KOPT-K1 (cell line): ENCODE data around the gene KCNMB2.
"Not testable (repeated sequence)": the region's sequence is repeated elsewhere in the genome, so short reads cannot be mapped to it uniquely, and the experiment has no call there.

Experiments
- H3K27ac ChIP-seq: fragments of 200-600 bp; sonication (generic); 2 replicates; pipeline ENCODE4 v1.5.1; 2016; ENCODE audit warnings: antibody characterized with exemption, mild to moderate bottlenecking, low read depth, low read length; ENCODE audit not compliant: poor library complexity, severe bottlenecking
- H3K36me3 ChIP-seq: fragments of 200-600 bp; sonication (generic); 2 replicates; pipeline ENCODE4 v1.5.1; 2017; ENCODE audit warnings: antibody characterized with exemption, mild to moderate bottlenecking, low read length, moderate library complexity; ENCODE audit not compliant: insufficient read depth
- H3K9me3 ChIP-seq: fragments of 200-600 bp; sonication (generic); 2 replicates; pipeline ENCODE4 v1.5.1; 2017; ENCODE audit warnings: antibody characterized with exemption, low read length, mild to moderate bottlenecking; ENCODE audit not compliant: insufficient read depth, poor library complexity, severe bottlenecking

The KCNMB2 gene

DNA sequence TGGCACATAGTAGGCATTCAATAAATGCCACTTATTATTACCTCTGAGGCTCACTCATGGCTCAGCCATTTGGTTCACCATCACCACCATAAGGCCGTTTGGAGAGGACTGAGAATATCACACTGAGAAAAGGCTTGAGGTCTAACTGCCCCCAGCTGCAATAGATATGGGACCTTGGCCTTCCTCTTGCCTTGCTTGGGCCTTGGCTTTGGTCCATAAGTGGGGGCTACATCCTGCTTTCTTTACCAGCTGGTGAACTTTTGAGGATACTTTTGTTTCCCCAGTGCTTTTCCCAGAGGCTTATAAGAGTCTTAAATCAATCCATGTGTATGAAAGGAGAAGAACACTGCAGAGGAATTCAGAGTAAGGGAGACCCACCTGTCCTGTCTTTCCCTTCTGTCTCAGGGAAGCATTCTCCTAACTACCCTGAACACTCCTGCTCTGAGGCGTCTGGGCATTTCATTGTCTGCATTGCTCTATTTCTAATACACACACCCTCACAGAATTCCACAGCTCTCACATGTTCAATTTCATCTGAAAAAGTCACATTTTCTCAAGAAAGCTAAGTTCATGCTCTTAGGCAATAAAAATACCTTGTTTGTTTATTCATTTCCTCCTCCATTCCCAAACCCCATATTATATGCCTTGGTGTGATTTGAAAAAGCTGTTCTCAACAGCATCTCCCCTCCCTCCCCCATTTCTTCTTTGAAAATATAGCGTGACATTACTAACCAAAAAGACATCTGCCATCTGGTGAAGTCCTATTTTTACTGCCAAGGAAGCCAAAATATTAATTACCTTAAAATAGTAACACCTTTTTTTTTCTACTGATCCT, 22.5 kb upstream of the KCNMB2 start:
- no peak overlapping the region for H3K27ac ChIP-seq
- H3K36me3 ChIP-seq, result no peaks in the 10 kb centered on the region
- H3K9me3 ChIP-seq, result no peaks in the 10 kb centered on the region

- H3K36me3 ChIP-seq, result no peaks in the 10 kb centered on the region
- no peak overlapping the region for H3K27ac ChIP-seq
- no peaks in the 10 kb centered on the region for H3K9me3 ChIP-seq
Observed at GRCh38 chr3:178514401-178514800, 21.8 kb upstream of the KCNMB2 start.

DNA sequence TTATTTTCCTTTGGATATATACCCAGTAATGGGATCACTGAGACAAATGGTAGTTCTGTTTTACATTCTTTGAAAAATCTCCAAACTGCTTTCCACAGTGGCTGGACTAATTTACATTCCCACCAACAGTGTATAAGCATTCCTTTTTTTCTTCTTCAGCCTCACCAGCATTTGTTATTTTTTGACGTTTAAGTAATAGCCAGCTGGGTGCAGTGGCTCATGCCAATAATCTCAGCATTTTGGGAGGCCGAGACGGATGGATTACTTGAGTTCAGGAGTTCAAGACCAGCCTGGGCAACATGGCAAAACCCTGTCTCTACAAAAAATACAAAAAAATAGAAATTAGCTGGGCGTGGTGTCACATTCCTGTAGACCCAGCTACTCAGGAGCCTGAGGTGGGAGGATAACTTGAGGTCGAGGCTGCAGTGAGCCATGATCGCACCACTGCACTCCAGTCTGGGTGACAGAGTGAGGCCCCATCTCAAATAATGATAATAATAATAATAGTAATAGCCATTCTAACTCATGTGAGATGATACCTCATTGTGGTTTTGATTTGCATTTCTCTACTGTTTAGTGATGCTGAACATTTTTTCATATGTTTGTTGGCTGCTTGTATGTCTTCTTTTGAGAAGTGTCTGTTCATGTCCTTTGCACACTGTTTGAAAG, 21.0 kb upstream of the KCNMB2 start:
- H3K36me3 ChIP-seq, H3K9me3 ChIP-seq, H3K27ac ChIP-seq: not testable (repeated sequence)

- H3K27ac ChIP-seq, result no peak overlapping the region
- H3K9me3 ChIP-seq, result no peaks in the 10 kb centered on the region
- H3K36me3 ChIP-seq, result no peaks in the 10 kb centered on the region
Observed at GRCh38 chr3:178517665-178518334, 18.4 kb upstream of the KCNMB2 start.

- H3K9me3 ChIP-seq, result no peaks in the 10 kb centered on the region
- H3K27ac ChIP-seq, result no peak overlapping the region
- no peaks in the 10 kb centered on the region for H3K36me3 ChIP-seq
Observed at GRCh38 chr3:178518660-178519396, 17.4 kb upstream of the KCNMB2 start.

DNA sequence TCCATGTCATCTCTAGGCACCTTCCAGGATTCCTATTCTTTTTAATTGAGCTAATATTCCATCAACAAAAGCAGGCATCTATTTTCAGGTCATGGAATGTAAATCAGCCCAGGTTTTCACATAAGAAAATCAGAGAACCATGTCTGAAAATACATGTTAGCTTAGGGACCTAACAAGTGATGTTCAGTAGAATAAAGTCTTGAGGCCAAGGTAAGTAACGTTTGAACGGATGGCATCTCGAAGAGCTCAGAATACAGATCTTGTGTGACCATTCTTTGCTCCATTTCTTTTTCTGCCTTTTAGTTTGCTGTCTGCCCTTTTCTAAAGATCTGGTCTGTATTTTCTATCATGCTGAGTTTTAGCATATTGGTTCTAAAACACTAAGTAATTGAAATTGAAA, 16.5 kb upstream of the KCNMB2 start:
- no peaks in the 10 kb centered on the region for H3K9me3 ChIP-seq
- no peak overlapping the region for H3K27ac ChIP-seq
- no peaks in the 10 kb centered on the region for H3K36me3 ChIP-seq

- no peaks in the 10 kb centered on the region for H3K9me3 ChIP-seq
- no peak overlapping the region for H3K27ac ChIP-seq
- no peaks in the 10 kb centered on the region for H3K36me3 ChIP-seq
Observed at GRCh38 chr3:178520451-178520850, 15.8 kb upstream of the KCNMB2 start.

GRCh38 chr3:178522200-178523052, 13.8 kb upstream of the KCNMB2 start:
- Histone ChIP-seq H3K27ac (no peak overlapping the region), H3K36me3 (no peaks in the 10 kb centered on the region), H3K9me3 (no peaks in the 10 kb centered on the region)

DNA sequence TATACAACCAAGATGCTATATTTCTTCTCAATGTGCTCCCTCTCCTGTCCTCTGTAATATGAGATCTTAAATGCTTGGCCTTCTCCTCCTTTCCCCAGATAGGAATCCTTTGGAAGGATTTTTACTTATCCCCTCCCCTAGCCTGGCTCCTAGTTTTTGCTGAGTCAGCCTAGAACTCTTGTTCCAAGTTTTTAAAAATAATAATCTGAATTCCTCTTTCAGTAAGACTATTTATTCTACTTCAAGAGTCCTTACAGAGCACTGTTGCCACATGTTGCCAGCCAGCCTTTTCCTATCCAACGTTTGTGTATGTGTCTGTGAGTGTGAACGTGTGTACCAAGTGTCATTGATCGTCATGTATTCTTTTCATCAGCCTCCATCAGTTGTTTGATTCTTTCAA, 11.0 kb upstream of the KCNMB2 start:
- Histone ChIP-seq H3K9me3 (no peaks in the 10 kb centered on the region), H3K27ac (no peak overlapping the region), H3K36me3 (no peaks in the 10 kb centered on the region)

DNA sequence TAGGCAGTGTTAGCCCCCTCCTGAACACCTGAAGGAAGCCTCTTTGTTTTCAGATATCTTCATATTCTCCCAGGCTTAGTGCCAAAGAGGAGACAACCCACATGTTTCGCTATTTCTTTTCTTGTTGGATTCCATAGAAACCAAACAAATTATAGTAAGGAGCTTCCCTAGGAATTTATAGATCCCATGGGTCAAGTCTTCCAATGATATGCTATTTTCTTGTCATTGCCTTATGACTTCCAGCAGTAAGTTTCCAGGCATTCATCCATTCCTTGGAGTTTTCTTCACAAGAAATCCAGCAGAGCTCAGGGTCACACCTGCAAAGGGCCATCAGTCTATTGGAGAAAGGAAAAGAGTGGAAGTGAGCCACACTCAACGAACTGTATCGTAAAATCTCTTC, 9.9 kb upstream of the KCNMB2 start:
- H3K9me3 ChIP-seq, result no peaks in the 10 kb centered on the region

DNA sequence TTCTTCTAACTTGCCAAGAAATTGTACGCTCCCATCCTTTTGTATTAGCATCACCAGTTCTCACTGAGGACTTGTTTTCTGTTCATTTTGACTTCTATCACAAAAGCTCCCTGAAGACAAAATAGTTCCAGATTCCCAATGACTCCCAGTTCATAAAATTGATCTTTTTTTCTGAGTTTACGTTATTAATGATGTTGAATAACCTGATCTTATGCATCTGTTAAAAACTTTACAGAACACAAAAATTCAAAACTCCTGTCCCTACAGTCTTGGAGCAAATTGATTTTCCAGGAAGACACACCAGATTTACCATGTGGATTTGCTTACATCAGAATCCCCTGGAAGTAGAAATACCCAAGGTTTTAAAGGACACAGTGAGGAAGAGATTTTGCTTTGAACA, 8.3 kb upstream of the KCNMB2 start:
- H3K9me3 ChIP-seq, result no peaks in the 10 kb centered on the region
- no peaks in the 10 kb centered on the region for H3K36me3 ChIP-seq

More for the DNA sequence above, 9.9 kb upstream of the KCNMB2 start:
- no peaks in the 10 kb centered on the region for H3K36me3 ChIP-seq
- no peak overlapping the region for H3K27ac ChIP-seq

GRCh38 chr3:178529606-178530225, 6.5 kb upstream of the KCNMB2 start:
- no peak overlapping the region for H3K27ac ChIP-seq
- no peaks in the 10 kb centered on the region for H3K9me3 ChIP-seq
- no peaks in the 10 kb centered on the region for H3K36me3 ChIP-seq

More for the DNA sequence above, 8.3 kb upstream of the KCNMB2 start:
- H3K27ac ChIP-seq, result no peak overlapping the region

DNA sequence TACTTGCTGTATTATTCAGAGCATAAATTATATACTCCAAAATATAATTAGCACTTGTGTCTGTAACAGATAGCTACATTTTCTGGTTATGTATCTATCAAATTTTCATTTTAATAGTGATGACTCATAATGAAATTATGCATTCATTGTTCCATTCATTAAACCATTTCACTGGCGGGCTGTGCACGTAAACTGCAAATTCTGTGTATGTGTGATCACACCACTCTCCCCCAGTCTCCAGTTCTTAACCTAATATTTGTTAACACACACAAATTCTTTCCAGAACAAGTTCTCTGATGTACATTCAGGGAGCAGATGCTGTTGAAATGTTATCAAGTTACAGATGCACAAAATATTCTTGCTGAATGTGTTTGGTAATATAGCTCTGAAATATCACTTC, 3.8 kb upstream of the KCNMB2 start:
- Histone ChIP-seq H3K9me3 (no peaks in the 10 kb centered on the region), H3K27ac (no peak overlapping the region), H3K36me3 (no peaks in the 10 kb centered on the region)
